Measurements from ENCODE around the gene RHBDL1. TPM values are rescaled to one million over a fixed set of nuclear protein-coding genes. Genes with fewer than 3 reads are reported as not detected.
"Not testable (repeated sequence)": the region's sequence is repeated elsewhere in the genome, so short reads cannot be mapped to it uniquely, and the experiment has no call there.

The RHBDL1 gene
- total RNA-seq, 1 donor, result 1.3 TPM

GRCh38 chr16:686459-687260 is 11.2 kb downstream of the RHBDL1 start:
- no peak overlapping the region for H3K4me3 ChIP-seq (ENCODE audit: low read depth, low read length)
- TF ChIP-seq CTCF (IDR thresholded peaks at IDR 0.05; ENCODE audit: insufficient read depth, low read depth, low read length), result no peak
- no peak for DNase-seq (ENCODE audit: low read depth)

- H3K4me3 ChIP-seq (ENCODE audit: low read depth, low read length), result no peak overlapping the region
- TF ChIP-seq CTCF (IDR thresholded peaks at IDR 0.05; ENCODE audit: insufficient read depth, low read depth, low read length), result no peak
- DNase-seq (ENCODE audit: low read depth), result no peak
Observed at GRCh38 chr16:687499-687898, 12.0 kb downstream of the RHBDL1 start.

GRCh38 chr16:689175-689897 is 13.9 kb downstream of the RHBDL1 start:
- TF ChIP-seq CTCF (IDR thresholded peaks at IDR 0.05; ENCODE audit: insufficient read depth, low read depth, low read length), result no peak
- peak overlapping the region; percentile 90 for H3K4me3 ChIP-seq (ENCODE audit: low read depth, low read length)
- no peak for DNase-seq (ENCODE audit: low read depth)

- H3K4me3 ChIP-seq (ENCODE audit: low read depth, low read length), result not testable (repeated sequence)
Observed at GRCh38 chr16:691242-691641, 15.8 kb downstream of the RHBDL1 start.

GRCh38 chr16:692356-693108 is 17.1 kb downstream of the RHBDL1 start:
- DNase-seq (ENCODE audit: low read depth), result no peak
- H3K4me3 ChIP-seq (ENCODE audit: low read depth, low read length), result no peak overlapping the region
- no peak for TF ChIP-seq CTCF (IDR thresholded peaks at IDR 0.05; ENCODE audit: insufficient read depth, low read depth, low read length)

More at GRCh38 chr16:691242-691641, 15.8 kb downstream of the RHBDL1 start:
- not testable (repeated sequence) for DNase-seq (ENCODE audit: low read depth)

- H3K4me3 ChIP-seq (ENCODE audit: low read depth, low read length), result no peak overlapping the region
- DNase-seq (ENCODE audit: low read depth), result no peak
- TF ChIP-seq CTCF (IDR thresholded peaks at IDR 0.05; ENCODE audit: insufficient read depth, low read depth, low read length), result no peak
Observed at GRCh38 chr16:693364-693763, 17.9 kb downstream of the RHBDL1 start.

- TF ChIP-seq CTCF (IDR thresholded peaks at IDR 0.05; ENCODE audit: insufficient read depth, low read depth, low read length), result no peak
- H3K4me3 ChIP-seq (ENCODE audit: low read depth, low read length), result no peak overlapping the region
- no peak for DNase-seq (ENCODE audit: low read depth)
Observed at GRCh38 chr16:693766-694165, 18.3 kb downstream of the RHBDL1 start.
